ENCODE measurements around the gene SLCO2B1. TPM values are rescaled to one million over a fixed set of nuclear protein-coding genes. Genes with fewer than 3 reads are reported as not detected.
"Not testable (repeated sequence)": the region's sequence is repeated elsewhere in the genome, so short reads cannot be mapped to it uniquely, and the experiment has no call there.

SLCO2B1 gene
- 403 TPM for total RNA-seq

GRCh38 chr11:75150879-75151278 lies at the start of gene SLCO2B1:
Gene SLCO2B1 (plus strand): TSS chr11:75151107. CDS start chr11:75151382, 275 bp downstream.
- no peak for TF ChIP-seq CTCF (IDR thresholded peaks at IDR 0.05)
- intact Hi-C loops (cut with DNase I): no loop called here
- H3K36me3 ChIP-seq: no peaks in the 10 kb centered on the region
- no peaks in the 10 kb centered on the region for H3K9me3 ChIP-seq
- H3K4me1 ChIP-seq: no peaks in the 10 kb centered on the region
- no peak for DNase-seq (ENCODE audit: low spot score in 2 of 2)
- peak within 1 kb of the TSS in 1 of 2 donors; percentile 50 for H3K4me3 ChIP-seq
- H3K27ac ChIP-seq: no peak within 1 kb of the TSS
- H3K27me3 ChIP-seq: no peaks in the 10 kb centered on the region

- H3K36me3 ChIP-seq: no peaks in the 10 kb centered on the region
- TF ChIP-seq CTCF (IDR thresholded peaks at IDR 0.05): no peak
- H3K4me3 ChIP-seq: no peak overlapping the region
- DNase-seq (ENCODE audit: low spot score in 2 of 2): no peak
- intact Hi-C loops (cut with DNase I): no loop called here
- H3K27ac ChIP-seq: no peak overlapping the region
- H3K4me1 ChIP-seq: no peaks in the 10 kb centered on the region
- no peaks in the 10 kb centered on the region for H3K27me3 ChIP-seq
- no peaks in the 10 kb centered on the region for H3K9me3 ChIP-seq
Measured at GRCh38 chr11:75101424-75102128, 49.3 kb upstream of the SLCO2B1 start.

GRCh38 chr11:75103380-75104026 lies 47.4 kb upstream of the SLCO2B1 start:
- no peak overlapping the region for H3K27ac ChIP-seq
- no peaks in the 10 kb centered on the region for H3K27me3 ChIP-seq
- H3K9me3 ChIP-seq: no peaks in the 10 kb centered on the region
- H3K4me1 ChIP-seq: no peaks in the 10 kb centered on the region
- TF ChIP-seq CTCF (IDR thresholded peaks at IDR 0.05): no peak
- H3K4me3 ChIP-seq: no peak overlapping the region
- intact Hi-C loops (cut with DNase I): no loop called here
- no peaks in the 10 kb centered on the region for H3K36me3 ChIP-seq
- DNase-seq (ENCODE audit: low spot score in 2 of 2): no peak

- Histone ChIP-seq H3K36me3 (no peaks in the 10 kb centered on the region), H3K4me3 (no peak overlapping the region), H3K9me3 (no peaks in the 10 kb centered on the region), H3K27me3 (no peaks in the 10 kb centered on the region), H3K4me1 (no peaks in the 10 kb centered on the region), H3K27ac (no peak overlapping the region)
- intact Hi-C loops (cut with DNase I): no loop called here
- no peak for DNase-seq (ENCODE audit: low spot score in 2 of 2)
- no peak for TF ChIP-seq CTCF (IDR thresholded peaks at IDR 0.05)
Measured at GRCh38 chr11:75105462-75105925, 45.4 kb upstream of the SLCO2B1 start.

GRCh38 chr11:75105967-75106681 lies 44.8 kb upstream of the SLCO2B1 start:
- H3K27me3 ChIP-seq; DNase-seq (ENCODE audit: low spot score in 2 of 2); H3K9me3 ChIP-seq; H3K4me1 ChIP-seq; H3K36me3 ChIP-seq; H3K4me3 ChIP-seq; intact Hi-C loops (cut with DNase I); H3K27ac ChIP-seq: not testable (repeated sequence)

GRCh38 chr11:75107187-75107586 lies 43.7 kb upstream of the SLCO2B1 start:
- intact Hi-C loops (cut with DNase I): no loop called here
- H3K27me3 ChIP-seq: no peaks in the 10 kb centered on the region
- no peaks in the 10 kb centered on the region for H3K4me1 ChIP-seq
- no peak for DNase-seq (ENCODE audit: low spot score in 2 of 2)
- H3K36me3 ChIP-seq: no peaks in the 10 kb centered on the region
- peaks cover 0 to 11% of the 10 kb centered on the region in 2 donors for H3K9me3 ChIP-seq
- no peak overlapping the region for H3K27ac ChIP-seq
- no peak overlapping the region for H3K4me3 ChIP-seq
- no peak for TF ChIP-seq CTCF (IDR thresholded peaks at IDR 0.05)
